GM21447 (cell line): ENCODE results near the gene CIAO2B.

Experiments used
- ATAC-seq: cut with Tn5 transposase; IDR thresholded peaks from one replicate; pipeline ENCODE4 v1.9.1; 2021; ENCODE audit not compliant: unreplicated experiment

Gene CIAO2B

DNA sequence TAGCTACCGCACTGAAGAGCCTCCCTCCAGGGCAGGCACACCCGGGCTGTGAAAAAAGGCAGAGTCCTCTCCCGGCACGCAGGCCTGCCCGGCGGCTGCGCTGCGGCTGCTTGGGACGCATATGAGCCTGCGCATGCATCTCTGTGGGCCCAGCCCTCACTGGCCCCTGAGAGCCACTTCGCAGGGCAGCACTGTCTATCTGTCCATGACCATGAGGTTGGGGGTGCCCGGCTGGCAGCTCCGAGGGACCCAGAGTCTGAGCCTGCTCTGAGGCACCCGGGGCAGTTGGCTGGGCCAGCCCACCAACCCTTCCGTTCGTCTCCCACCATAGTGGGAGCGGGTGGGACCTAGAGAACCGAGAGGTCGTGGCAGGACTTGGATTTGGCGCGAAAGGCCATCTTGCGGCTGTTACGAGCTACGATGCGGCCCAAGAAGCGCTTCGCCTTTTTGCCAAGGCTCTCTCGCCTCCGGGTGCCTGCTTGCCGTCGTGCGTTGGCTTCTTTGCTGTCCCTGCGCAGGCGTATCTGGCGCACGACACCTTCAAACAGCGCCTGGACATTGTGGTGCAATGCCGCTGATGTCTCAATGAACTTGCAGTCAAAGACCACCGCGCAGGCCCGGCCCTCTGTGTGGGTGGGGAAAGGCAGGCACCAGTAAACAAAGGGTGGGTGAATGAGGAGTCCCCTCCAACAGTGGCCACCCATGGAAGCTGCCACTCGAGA lies 12.3 kb downstream of the CIAO2B start:
- ATAC-seq: no peak

DNA sequence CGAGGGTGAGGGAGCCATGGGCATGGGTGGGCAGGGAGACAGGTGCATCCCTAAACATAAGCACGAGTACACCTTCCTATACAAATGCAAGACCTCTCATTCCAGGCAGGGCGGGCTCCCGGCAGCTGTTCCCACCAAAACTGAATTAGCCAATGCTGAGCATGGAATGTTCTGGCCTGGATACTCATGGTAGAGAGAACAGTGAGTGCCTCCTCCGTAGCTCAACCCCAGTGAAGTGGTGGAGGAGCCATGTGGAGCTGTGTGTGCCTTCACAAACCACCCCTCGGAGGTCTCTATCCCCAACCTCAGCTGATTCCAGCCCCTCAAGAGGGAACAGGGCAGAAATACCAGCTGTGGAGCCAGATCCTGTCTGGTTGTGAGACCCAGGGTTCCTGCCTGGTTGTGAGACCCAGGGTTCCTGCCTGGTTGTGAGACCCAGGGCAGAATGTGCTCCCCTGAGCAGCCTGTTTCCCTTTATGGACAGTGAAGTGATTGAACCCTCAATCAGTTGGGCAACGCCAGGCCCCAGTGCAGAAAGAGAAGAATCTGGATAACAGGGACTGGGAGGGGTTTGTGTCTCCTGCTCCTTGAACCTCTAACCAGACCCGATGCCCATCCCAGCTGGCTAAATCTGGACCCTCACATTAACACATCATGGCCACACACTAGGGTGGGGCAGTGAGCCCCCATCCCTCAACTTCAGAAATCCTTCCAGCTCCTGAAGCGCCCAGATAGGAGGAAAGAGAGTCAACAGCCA lies 13.1 kb downstream of the CIAO2B start:
- ATAC-seq: no peak

DNA sequence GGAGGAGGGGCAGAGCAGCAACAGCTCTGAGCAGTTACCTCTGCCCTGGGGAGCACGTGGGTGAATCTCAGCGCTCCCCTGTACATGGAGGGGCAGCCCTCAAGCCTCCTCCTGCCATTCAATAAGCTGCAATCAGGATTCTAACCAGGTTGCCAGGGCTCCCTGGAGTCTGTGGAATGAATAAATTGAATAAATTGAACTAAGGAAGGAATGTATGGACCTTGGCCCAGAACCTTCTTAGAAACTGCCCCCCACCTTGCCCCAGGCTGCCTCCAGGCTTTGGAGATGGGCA lies 14.0 kb downstream of the CIAO2B start:
- ATAC-seq: no peak

DNA sequence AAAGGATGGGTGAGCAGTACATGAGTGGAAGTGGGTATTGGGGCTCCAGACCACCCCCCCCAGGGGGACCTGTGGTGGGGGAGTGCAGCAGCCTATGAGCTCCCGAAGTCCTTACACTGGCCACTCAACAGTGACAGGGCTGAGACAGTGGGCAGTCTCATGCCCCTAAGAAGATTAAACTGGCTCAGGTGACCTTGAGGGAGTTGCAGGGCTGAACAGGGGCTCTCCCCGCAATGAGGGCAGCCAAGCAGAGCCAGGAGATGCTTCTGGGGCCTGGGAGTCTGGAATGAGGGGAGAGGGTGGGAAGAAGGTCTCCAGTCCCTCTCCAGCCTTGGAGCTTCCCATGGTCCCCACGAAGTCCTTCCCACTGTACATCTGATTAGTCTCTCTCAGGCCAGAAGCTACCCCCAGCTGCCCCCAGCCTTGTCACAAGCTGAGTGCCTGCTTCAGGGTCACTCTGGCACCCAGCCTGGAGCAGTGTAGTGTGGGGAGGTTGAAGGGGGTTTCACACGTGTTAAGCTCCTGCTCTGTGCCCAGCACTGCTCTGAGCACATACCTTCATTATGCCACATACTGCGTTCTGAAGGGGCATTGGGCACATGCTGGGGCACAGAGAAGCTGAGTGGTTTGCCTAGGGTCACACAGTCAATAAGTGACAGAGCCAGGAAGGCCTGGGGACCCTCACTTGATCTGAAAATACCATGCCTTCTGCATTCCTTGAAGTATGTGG lies 14.5 kb downstream of the CIAO2B start:
- no peak for ATAC-seq

DNA sequence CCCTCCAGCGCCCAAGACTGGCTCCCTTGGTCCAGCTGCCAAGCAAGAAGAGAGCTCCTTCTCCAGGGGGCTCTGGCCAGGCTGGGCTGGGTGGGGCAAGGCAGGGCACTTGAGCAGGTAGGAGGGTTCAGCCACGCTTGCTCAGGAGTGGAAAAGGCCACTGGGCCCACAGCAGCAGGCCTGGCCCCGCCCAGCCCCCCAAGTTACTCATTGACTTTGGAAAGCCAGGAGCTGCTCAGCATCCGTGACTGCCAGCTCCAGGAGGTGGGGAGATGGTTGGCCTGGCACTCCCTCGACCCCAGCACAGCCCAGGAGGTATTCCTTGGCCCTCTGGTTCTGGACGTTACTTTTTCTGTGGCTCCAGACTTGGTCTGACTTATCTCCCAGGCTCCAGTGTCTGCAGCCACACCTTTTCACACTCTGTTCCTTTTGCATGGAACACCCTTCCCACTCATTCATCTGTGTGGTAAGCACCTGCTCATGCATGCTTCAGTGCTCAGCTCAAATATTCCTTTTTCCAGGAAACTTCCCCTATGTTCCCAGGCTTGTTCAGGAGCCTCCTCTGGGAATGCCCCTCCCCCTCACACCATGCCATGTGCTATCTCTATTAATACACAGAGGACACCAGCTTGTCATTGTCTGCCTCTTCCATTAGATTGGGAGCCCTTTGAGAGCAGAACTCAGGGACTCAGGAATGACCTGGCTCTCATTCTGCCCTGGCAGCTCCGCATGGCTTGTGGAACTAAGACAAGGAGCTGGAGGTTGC lies 15.2 kb downstream of the CIAO2B start, which contains the start of gene CDH16:
CDH16 (minus strand) TSS at position 83 of the 766 bp plus-strand sequence. CDS start 820 bp downstream, outside the sequence.
- no peak for ATAC-seq

DNA sequence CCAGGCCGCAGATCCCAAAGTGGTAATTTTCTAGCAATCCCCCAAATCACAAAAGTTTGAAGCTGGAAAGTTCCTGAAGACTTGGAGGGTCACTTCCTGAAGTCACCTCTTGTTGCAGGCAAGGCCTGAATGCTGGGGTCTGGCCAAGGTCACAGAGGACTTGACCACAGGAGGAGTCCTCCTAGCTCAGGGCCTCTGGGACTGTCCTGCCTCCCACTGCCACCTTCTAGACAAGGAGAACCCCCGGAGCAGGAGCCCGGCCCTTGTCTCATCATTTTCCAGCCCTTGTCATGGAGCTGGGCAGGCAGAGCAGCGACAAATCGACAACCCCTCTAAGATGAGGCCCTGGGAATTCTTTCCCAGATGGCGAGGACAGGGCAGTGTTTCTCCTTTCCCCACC lies 15.8 kb downstream of the CIAO2B start:
- no peak for ATAC-seq

DNA sequence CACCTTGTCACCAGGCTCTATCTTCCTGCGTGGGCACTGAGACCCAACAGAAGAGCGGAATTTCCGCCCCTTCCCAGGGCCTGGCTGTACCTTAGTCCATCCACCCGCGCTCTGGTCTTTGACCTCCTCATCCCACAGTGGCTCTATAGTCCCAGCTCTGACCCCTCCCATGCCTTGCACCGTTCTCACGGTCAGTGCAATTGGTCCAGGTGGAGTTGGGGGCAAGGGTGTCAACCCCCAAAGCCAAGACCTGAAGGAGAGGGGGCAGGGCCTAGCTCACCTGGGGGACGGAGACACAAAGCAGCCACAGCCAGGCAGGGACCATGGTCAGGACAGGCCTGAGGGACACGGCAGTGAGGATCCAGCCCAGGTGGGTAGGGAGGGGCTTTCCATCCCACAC lies 16.5 kb downstream of the CIAO2B start:
- ATAC-seq: no peak

DNA sequence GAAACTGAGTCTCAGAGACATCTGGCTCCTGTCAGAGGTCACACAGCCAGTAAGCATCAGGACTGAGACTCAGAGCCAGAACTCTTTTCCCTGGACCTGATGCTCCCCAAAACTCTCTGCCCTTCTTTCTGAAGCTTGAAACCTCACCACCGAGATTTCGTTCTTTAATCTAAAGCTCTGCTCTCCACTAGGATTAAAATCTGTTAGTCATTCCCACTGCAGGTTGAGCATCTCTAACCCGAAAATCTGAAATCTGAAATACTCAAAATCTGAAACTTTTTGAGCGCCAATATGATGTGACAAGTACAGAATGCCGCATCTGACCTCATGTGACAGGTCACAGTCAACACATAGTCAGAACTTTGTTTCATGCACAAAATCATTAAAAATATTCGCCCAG lies 17.7 kb downstream of the CIAO2B start:
- ATAC-seq: no peak

DNA sequence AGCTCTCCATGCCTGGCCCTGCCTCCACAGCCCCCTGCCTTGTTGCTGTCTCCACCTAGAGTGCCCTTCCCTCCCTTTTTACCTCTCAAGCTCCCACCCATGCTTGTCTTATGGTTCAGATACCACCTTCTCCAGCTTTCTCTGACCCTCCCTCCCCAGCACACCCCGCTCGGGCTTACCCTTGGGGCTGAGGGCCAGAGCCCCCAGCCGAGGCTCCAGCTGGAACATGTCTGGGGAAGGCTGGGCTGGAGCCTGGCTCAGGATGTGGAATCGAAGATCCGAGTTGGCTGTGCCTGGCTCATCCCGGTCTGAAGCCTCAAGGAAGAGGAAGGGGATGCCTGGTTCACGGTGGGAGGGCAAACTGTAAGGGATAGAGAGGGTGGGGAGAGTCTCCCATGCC lies 19.2 kb downstream of the CIAO2B start:
- ATAC-seq: no peak

DNA sequence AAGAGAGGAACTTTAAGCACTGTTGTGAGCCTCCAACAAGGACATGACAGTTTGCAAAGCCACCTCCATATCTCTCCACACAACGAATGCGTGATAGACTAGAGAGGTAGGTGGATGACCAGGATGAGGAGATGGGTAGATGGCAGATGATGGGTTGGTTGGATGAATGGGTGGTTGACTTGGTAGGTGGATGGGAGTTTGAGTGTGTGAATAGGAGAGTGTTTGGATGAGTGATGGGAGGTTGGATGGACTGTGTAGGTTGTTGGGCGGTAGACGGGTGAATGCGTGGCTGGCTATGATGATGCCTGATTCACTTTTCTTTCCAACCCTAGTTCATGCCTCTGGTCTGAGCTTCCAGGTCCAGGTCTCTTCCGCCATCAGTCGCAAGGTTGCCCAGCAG lies 19.7 kb downstream of the CIAO2B start:
- ATAC-seq: no peak

DNA sequence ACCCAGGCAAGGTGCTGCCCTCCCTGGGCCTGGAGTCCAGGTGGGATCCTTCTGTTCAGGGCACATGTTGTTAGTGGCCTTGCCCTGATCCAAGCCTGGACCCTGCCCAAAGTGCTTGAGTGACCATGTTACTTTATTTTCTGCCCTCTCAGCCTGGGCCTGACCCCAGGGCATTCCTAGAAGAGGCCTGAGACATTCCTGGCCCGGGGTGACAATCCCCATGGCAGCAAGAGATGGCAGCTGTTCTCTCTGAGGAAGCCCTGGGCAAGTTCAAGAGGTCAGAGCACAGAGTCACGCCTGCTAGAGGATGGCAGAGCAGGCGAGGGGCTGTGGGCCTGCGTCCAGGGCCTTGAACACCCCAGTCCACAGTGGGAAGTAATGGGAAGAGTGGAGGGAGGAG lies 20.5 kb downstream of the CIAO2B start:
- ATAC-seq: no peak

DNA sequence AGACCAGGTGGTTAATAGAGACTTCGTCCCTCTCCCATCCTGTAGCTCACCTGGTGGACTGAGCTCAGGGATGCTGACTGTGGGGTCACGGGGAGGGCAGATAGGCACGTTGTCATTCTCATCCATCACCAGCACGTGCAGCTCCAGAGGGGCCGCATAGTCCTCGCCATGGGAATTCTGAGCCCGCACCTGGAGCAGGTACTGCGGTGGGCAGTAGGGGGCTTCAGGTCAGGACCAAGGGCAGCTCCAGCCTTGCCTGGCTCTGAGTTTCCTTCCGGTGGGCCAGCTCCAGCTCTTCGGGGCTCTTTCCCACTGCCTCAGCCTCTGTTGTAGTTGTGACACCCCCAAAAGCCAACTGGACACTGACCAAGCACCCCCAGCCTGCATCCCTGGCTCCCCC lies 21.1 kb downstream of the CIAO2B start:
- ATAC-seq: no peak

DNA sequence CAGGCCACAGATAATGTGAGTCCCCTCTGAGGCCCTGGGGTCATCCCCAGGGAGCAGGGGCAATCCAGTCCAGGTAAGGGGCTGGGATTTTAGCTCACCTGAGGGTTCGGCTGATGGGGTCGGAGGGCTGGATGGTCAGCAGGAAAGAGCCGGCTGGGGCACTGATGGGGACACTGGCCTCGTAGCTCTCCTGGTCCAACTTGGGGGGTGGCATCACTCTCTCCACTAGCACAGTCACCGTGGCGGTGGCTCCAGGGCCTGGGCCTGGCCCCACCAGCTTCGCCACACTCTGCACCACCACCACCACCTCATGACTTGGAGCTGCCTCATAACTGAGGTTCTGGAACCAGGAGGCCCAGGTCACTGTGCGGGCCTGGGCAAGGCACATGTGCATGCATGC lies 22.4 kb downstream of the CIAO2B start:
- ATAC-seq: no peak

DNA sequence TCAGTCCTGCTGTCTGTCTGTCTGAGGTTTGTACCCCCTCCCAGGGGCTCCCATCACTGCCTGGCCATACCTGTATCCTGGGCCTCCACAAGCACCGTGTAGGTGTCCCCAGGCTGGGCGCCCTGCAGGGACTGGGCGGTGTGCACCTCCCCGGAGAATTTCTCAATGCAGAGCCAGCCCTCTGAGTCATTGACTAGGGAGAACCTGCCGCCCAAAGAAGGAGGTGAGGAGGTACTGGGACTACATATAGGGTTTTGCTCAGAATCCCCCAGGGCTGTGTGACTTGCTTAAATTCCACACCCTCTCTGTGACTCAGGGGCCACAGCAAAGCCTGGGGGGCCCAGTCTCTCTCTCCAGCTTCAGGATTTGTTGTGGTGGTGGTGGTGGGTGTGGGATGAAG lies 23.1 kb downstream of the CIAO2B start:
- ATAC-seq: no peak

DNA sequence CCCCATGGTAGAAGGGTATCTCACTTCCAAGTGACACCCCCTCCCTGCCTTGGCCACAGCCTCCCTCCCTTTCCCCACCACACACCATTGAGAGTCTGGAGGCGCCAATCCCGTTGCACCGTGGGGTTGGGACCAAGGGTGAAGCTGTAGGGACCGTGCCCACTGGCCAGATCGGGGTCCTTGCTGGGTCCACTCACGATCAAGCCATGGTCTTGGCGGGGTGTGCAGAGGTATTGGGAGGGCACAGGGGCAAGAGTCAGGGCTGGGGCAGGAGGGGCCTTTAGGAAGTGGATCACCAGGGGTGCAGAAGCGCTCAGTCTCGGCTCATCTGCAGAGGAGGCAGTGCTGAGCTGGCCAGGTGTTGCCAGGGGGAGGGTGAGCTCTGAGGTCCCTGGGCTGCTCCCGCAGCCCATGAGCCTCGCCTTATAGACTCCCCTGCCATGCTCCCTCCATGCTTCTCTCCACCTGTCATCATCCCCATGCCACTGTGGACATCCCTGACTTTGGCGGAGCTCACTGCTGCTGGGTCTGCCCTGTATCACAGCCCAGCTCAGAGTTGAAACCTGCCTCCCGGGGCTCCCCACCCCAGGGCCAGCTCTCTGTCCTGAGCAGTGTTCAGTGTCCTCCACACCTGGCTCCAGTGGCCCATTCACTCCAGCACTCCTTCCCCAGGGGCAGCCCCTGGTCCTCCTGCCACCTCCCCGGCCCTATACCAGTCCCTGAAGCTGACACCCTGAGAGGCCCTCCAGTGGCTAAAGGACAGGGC lies 23.8 kb downstream of the CIAO2B start:
- ATAC-seq: no peak

DNA sequence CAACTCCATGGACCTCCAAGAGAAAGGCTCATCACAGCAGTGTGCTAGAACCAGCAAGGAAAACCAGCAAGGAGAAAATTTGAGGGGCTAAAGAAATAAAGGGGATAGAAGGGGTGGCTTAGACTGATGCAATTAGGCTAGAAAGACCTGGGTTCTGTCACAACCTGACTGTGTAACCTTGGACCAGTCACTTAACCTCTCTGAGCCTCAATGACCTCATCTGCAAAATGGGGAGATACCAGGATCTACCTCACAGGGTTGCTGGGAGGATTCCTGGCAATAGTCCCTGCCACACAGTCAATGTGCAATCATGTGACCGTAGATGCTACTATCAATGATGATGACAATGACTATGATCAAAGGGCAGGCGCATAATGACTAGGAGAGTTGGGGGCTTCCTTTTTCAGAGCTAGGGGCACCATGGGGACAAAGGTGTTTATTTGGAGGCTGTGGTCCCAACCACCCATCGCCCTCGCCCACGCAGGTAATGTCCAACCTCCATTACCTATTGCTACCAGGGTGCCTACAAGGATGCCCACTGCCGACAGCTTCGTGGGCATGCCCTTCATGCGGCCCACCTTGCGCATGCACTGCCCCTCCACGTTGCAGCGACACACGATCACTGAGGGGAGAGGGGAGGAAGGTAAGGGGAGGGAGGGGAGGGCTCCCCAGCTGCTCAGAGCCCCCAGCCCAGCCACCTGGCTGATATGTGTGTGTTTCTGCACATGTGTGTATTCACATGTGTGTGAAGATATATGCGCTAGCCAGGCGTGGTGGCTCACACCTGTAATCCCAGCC lies 25.2 kb downstream of the CIAO2B start:
- no peak for ATAC-seq

DNA sequence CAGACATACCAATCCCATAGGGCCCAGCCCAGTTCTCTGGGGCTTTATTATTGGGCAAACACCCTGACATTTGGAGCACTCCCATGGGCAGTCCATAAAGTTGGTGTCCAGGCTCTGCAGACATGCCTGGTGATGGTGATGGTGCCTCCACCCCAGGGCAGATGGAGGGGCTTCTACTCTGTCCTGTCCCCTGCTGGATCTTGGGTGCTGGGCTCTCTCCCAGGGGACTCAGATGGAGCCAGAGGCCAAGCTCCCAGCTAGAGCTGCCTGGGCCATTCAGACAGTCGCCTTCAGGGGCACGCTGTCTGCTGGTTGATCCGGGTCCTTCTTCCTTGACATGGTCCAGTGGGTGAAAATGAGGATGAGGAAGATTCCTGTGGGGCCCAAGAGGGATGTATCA lies 26.1 kb downstream of the CIAO2B start:
- no peak for ATAC-seq

DNA sequence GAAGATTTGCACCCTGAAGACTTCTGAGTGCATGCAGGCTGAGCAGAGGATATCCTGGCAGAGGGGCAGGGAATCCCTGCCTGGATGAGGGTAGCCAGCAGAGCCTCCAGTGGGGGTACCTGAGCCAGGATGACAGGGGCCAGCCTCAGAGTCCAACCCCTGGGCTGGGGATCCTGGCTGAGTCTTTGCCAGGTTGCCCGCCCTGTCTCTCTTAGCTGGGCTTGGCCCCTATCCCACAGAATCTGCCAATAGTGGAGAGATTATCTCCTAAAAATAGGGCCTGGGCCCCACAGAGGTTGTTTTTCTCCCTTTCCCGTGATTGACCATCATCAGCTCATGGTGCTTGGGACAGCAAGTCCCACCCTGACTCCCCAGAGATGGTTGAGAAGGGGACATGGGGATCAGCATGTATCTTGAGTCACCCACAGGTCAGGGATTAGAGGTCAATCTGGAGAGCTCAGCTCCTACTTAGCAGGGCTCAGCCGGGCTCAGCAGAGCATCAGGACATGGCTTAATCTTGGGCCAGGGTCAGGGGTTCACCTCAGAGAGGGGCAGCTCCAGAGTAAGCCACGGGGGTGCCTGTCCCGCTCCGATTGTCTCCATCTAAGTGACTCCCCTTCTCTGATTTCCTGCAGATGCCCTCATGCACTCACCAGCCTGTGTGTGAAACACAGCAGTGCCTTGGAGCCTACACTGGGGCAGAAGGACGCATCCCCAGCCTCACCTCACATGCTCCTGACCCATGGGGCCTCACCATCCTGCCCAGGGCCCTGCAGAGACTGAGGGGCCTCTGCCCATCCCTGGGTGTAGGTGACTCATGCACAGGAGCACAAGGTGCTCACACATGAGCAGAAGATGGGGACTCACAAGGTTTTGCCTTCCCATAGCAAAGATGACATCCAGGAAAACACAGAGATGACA lies 27.0 kb downstream of the CIAO2B start:
- ATAC-seq: no peak
